Esophagus muscularis mucosa (tissue), 3 donors: ENCODE measurements around the gene ADAD2.

Source experiments
- CTCF ChIP-seq, 3 experiments: fragments of 200-600 bp in 2 of 3; fragments of 450-650 bp in 1 of 3; sonication (generic) in 2 of 3; IDR thresholded peaks; one replicate each; pipeline ENCODE4 v1.5.1; 2017 to 2019; ENCODE audit warnings: antibody characterized with exemption in 3 of 3, mild to moderate bottlenecking in 2 of 3, moderate library complexity in 1 of 3
- POLR2A ChIP-seq: fragments of 450-650 bp; IDR thresholded peaks from one replicate; pipeline ENCODE4 v1.6.1; 2017; ENCODE audit warnings: antibody characterized with exemption, moderate library complexity, mild to moderate bottlenecking, low read depth

- TF ChIP-seq CTCF (IDR thresholded peaks at IDR 0.05) (no peak), POLR2A (no peak)
Measured at GRCh38 chr16:84215531-84215930, 24.6 kb downstream of the ADAD2 start.
